GM18861 (cell line): ENCODE measurements around the gene WDFY2.
"Not testable (repeated sequence)": the region's sequence is repeated elsewhere in the genome, so short reads cannot be mapped to it uniquely, and the experiment has no call there.

Experiments
- ATAC-seq: cut with Tn5 transposase; IDR thresholded peaks from one replicate; pipeline ENCODE4 v1.9.1; 2021; ENCODE audit not compliant: unreplicated experiment

WDFY2 gene

GRCh38 chr13:51583875-51584730 is at the start of gene WDFY2:
WDFY2 (plus strand) TSS chr13:51584462; CDS start chr13:51584688, 226 bp downstream.
- ATAC-seq = peak; percentile 69

- no peak for ATAC-seq
Measured at GRCh38 chr13:51538591-51539179, 45.6 kb upstream of the WDFY2 start.

- no peak for ATAC-seq
Measured at GRCh38 chr13:51539887-51540286, 44.4 kb upstream of the WDFY2 start.

- no peak for ATAC-seq
Measured at GRCh38 chr13:51541037-51541436, 43.2 kb upstream of the WDFY2 start.

GRCh38 chr13:51541809-51542258 is 42.4 kb upstream of the WDFY2 start:
- ATAC-seq = no peak

- no peak for ATAC-seq
Measured at GRCh38 chr13:51542346-51543242, 41.7 kb upstream of the WDFY2 start.

GRCh38 chr13:51545446-51545845 is 38.8 kb upstream of the WDFY2 start:
- ATAC-seq = not testable (repeated sequence)

- no peak for ATAC-seq
Measured at GRCh38 chr13:51547425-51548176, 36.7 kb upstream of the WDFY2 start.

GRCh38 chr13:51549050-51549449 is 35.2 kb upstream of the WDFY2 start:
- no peak for ATAC-seq

GRCh38 chr13:51549593-51549992 is 34.7 kb upstream of the WDFY2 start:
- ATAC-seq = no peak

GRCh38 chr13:51550151-51550550 is 34.1 kb upstream of the WDFY2 start:
- no peak for ATAC-seq

- ATAC-seq = no peak
Measured at GRCh38 chr13:51551416-51551815, 32.8 kb upstream of the WDFY2 start.

GRCh38 chr13:51552027-51552426 is 32.2 kb upstream of the WDFY2 start:
- ATAC-seq = no peak

- ATAC-seq = no peak
Measured at GRCh38 chr13:51553531-51553930, 30.7 kb upstream of the WDFY2 start.

GRCh38 chr13:51556740-51557139 is 27.5 kb upstream of the WDFY2 start:
- no peak for ATAC-seq

- ATAC-seq = no peak
Measured at GRCh38 chr13:51557438-51557837, 26.8 kb upstream of the WDFY2 start.

- no peak for ATAC-seq
Measured at GRCh38 chr13:51557875-51558612, 26.2 kb upstream of the WDFY2 start.

- no peak for ATAC-seq
Measured at GRCh38 chr13:51559946-51560735, 24.1 kb upstream of the WDFY2 start.

GRCh38 chr13:51562011-51562671 is 22.1 kb upstream of the WDFY2 start:
- peak; percentile 62 for ATAC-seq
